GM12873 (cell line): ENCODE data around the gene CNTFR.

Source experiments
- TF ChIP-seq, protein P1 (sequence below): IDR thresholded peaks from 2 replicates; pipeline ENCODE4 v1.5.1; 2012; ENCODE audit warnings: low read depth, mild to moderate bottlenecking, moderate library complexity, low read length, control low read depth; ENCODE audit not compliant: insufficient read depth; ENCODE audit errors: missing control alignments

The CNTFR gene

DNA sequence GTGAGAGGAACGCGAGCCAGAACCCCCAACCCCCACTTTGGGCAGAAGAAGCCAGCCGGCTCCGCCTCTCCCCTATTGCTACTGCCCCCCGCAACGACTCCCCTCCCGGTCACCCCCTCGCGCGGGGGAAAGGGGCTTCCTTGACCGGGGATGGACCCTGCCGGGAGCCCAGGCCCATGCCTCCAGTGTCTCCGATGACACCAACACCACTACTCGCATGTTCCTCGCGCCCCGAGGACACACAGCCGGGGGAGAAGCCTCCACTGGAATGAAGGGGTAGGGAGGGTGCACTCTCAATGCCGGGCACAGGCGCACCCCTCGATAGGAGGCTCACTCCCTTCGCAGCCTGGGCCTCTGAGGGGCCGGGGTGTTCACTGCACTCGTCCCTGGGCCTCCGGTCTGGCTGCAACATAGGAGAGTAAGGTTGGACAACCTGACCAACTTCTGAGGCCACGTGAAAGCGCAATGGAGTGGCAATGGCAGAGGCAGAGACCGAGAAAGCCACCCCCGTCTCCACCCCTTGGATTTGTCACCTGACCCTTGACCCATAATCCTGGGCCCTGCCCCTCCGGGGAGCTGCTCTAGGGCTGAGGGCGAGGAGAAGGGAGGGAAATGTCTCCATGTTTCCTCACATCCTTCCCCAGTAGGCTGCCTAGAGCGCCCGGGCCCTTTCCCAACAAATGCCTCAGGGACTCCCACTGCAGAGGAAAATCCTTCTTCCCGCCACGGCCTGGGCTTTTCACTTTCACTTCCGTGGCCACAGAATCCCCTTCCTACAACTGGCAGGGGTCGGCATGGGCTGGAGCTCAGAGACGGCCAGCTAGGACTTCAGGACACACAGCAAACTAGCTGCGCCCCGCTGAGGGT, 1.1 kb upstream of the CNTFR start:
- TF ChIP-seq, protein P1, sequence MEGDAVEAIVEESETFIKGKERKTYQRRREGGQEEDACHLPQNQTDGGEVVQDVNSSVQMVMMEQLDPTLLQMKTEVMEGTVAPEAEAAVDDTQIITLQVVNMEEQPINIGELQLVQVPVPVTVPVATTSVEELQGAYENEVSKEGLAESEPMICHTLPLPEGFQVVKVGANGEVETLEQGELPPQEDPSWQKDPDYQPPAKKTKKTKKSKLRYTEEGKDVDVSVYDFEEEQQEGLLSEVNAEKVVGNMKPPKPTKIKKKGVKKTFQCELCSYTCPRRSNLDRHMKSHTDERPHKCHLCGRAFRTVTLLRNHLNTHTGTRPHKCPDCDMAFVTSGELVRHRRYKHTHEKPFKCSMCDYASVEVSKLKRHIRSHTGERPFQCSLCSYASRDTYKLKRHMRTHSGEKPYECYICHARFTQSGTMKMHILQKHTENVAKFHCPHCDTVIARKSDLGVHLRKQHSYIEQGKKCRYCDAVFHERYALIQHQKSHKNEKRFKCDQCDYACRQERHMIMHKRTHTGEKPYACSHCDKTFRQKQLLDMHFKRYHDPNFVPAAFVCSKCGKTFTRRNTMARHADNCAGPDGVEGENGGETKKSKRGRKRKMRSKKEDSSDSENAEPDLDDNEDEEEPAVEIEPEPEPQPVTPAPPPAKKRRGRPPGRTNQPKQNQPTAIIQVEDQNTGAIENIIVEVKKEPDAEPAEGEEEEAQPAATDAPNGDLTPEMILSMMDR: no peak

GRCh38 chr9:34588671-34589635, 571 bp downstream of the CNTFR start:
- TF ChIP-seq, protein P1: no peak

DNA sequence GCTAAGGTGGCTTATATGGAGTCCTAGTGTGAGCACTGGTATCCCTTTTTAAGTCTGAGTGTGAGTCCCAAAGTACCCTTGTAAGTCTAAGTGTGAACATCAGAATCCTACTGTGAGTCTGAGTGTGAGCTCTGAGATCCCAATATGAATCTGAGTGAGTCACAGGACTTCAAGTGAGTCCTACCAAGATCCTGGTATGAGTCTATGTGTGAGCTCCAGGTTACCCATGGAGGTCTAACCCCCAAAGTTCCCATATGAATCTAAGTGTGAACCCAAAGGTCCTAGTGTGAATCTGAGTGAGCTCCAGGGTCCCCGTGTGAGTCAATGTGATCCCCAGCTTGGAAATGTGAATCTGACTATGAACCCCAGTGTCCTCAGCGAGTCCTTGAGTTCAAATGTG, 2.3 kb downstream of the CNTFR start:
- TF ChIP-seq, protein P1: no peak

DNA sequence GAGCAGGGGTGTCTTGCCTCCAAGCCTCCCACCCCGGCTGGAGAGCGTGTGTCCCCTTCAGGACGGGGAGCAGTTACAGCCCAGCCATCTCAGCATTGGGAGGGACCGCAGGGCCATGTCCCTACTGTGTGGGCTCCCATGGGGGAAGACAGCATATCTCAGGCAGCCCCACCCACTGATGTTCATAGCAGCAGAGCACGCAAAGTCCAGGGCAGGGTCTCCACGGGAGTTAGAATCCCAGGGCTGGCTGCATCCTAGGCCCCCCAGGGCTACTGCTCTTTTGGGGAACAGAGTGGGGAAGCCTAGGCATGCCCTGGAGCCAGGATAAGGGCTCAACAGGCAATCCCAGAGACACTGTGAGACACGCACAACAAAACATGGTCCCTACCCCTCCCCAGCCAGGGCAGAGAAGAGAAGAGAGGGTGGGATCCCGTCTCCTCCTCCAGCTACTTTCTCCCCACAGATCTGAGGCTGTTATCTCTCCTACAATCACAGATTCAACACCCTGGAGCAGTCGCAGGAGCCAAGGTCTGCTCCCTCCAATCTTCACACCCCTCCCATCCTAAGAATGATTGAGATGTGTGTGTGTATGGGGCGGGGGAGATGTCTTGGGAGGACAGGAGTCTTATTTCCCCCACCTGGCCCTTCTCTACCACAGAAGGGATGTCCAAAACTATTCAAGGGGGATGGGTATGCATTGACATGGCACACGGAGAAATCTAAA, 3.4 kb downstream of the CNTFR start:
- TF ChIP-seq, protein P1: no peak

DNA sequence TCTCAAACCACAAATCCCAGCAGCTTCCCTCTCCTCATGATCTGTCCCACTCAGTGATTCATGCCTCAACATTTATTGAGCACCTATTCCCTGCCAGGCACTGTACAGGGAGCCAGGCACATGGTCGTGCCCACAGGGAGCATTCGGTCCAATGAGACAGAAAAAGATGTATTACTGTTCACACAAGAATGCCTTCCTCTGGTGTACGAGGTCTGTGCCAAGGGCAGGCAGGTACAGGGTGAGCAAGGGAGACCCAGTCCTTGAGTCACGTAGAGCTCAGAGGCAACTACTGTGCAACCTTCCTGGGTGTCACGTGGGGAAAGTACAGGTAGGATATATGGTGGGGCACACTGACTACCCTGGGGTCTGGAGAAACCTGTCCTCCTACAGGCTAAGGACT, 4.6 kb downstream of the CNTFR start:
- TF ChIP-seq, protein P1: no peak

GRCh38 chr9:34582787-34583186, 6.7 kb downstream of the CNTFR start:
- TF ChIP-seq, protein P1: no peak
